GM12878 (cell line): ENCODE data around the gene PON3. TPM values are rescaled to one million over a fixed set of nuclear protein-coding genes. Genes with fewer than 3 reads are reported as not detected.

ENCODE experiments used
- ATAC-seq: fragments of 200-7000 bp; cut with Tn5 transposase; 3 replicates; pipeline ENCODE4 v1.9.1; 2020; ENCODE audit warnings: mild to moderate bottlenecking, moderate library complexity
- BruUV-seq: library from RNA; stranded (reverse); fragments of 400-500 nt; replicated peaks from 2 replicates; lab custom pipeline; 2021; lab: Mats Ljungman, UMichigan
- CTCF ChIA-PET: fragments of 300-600 bp; sonication (Branson Sonifier 250); formaldehyde crosslinking; extraction: SDS; loops from one replicate; lab custom pipeline; 2021; ENCODE audit warnings: inconsistent platforms; lab: Yijun Ruan, JAX
- POLR2A ChIA-PET: fragments of 350-600 bp; formaldehyde crosslinking; extraction: SDS; loops from one replicate; lab custom pipeline; 2021; ENCODE audit warnings: inconsistent platforms; lab: Charles Lee
- RAD21 ChIA-PET: fragments of 300-600 bp; sonication (Branson Sonifier 250); formaldehyde crosslinking; loops from one replicate; lab custom pipeline; 2023; ENCODE audit warnings: antibody characterized with exemption; ENCODE audit not compliant: unreplicated experiment; lab: Charles Lee
- SMC1A ChIA-PET: fragments of 300-600 bp; sonication (Branson Sonifier 250); formaldehyde crosslinking; loops from one replicate; lab custom pipeline; 2023; ENCODE audit not compliant: unreplicated experiment, uncharacterized antibody; lab: Charles Lee
- DNase-seq: peaks from one replicate; pipeline ENCODE4 v3.0.0-alpha.2; 2011; ENCODE audit warnings: low read depth, low spot score
- FAIRE-seq: peaks from 3 replicates; lab custom pipeline; 2011; peaks lifted over from hg19 to GRCh38; lab: Jason Lieb, UNC
- H2AFZ ChIP-seq: 2 replicates; pipeline ENCODE4 v1.6.0; 2011; ENCODE audit warnings: low read depth, low read length, control low read depth; ENCODE audit not compliant: control insufficient read depth
- H3K27ac ChIP-seq: 2 replicates; pipeline ENCODE4 v1.5.1; 2011; ENCODE audit warnings: control low read depth; ENCODE audit not compliant: control insufficient read depth, insufficient read depth
- H3K27me3 ChIP-seq, 2 experiments: replicated peaks in 1 of 2; 2 replicates each; pipeline versions ENCODE4 v1.6.0 to v1.6.1; 2011; ENCODE audit warnings: low read length in 1 of 2; ENCODE audit not compliant: control insufficient read depth in 2 of 2, insufficient read depth in 2 of 2
- H3K36me3 ChIP-seq, 2 experiments: 2 replicates each; pipeline ENCODE4 v1.5.1; 2011; ENCODE audit warnings: low read length in 1 of 2; ENCODE audit not compliant: control insufficient read depth in 2 of 2, insufficient read depth in 2 of 2
- H3K4me1 ChIP-seq: 2 replicates; pipeline ENCODE4 v1.6.1; 2011; ENCODE audit warnings: mild to moderate bottlenecking, low read length, moderate library complexity, mixed read lengths; ENCODE audit not compliant: control insufficient read depth, insufficient read depth
- H3K4me2 ChIP-seq: 2 replicates; pipeline ENCODE4 v1.6.0; 2011; ENCODE audit warnings: control low read depth; ENCODE audit not compliant: control insufficient read depth, insufficient read depth
- H3K4me3 ChIP-seq: fragments of 200-600 bp; sonication (generic); 2 replicates; pipeline ENCODE4 v1.5.1; 2016
- H3K79me2 ChIP-seq: 2 replicates; pipeline ENCODE4 v1.6.0; 2011; ENCODE audit warnings: low read length; ENCODE audit not compliant: control insufficient read depth, insufficient read depth
- H3K9ac ChIP-seq: 2 replicates; pipeline ENCODE4 v1.8.0; 2011; ENCODE audit warnings: low read length, control low read depth, mixed read lengths; ENCODE audit not compliant: control insufficient read depth, insufficient read depth
- H3K9me3 ChIP-seq: replicated peaks from 3 replicates; pipeline ENCODE4 v1.5.1; 2011; ENCODE audit warnings: mild to moderate bottlenecking, low read length; ENCODE audit not compliant: control insufficient read depth, insufficient read depth
- H4K20me1 ChIP-seq: 2 replicates; pipeline ENCODE4 v1.6.0; 2011; ENCODE audit not compliant: control insufficient read depth, insufficient read depth
- BMI1 ChIP-seq: fragments of 450-650 bp; IDR thresholded peaks from 2 replicates; pipeline ENCODE4 v1.6.1; 2016; ENCODE audit warnings: mild to moderate bottlenecking, moderate library complexity, borderline replicate concordance
- CBX3 ChIP-seq: fragments of 200-600 bp; sonication (generic); IDR thresholded peaks from 2 replicates; pipeline ENCODE4 v1.6.1; 2016; ENCODE audit warnings: low read depth, borderline replicate concordance
- MEF2A ChIP-seq: IDR thresholded peaks from 2 replicates; pipeline ENCODE4 v1.6.1; 2011; ENCODE audit warnings: low read depth, mild to moderate bottlenecking, low read length, moderate library complexity; ENCODE audit not compliant: insufficient read depth
- MTA3 ChIP-seq: IDR thresholded peaks from 2 replicates; pipeline ENCODE4 v1.6.1; 2012; ENCODE audit warnings: low read length, inconsistent platforms, borderline replicate concordance
- NFYA ChIP-seq: IDR thresholded peaks from 2 replicates; pipeline ENCODE4 v1.6.1; 2011; ENCODE audit warnings: low read depth, mild to moderate bottlenecking, low read length, improper control_type of control experiment, borderline replicate concordance
- PML ChIP-seq: IDR thresholded peaks from 2 replicates; pipeline ENCODE4 v1.6.1; 2012; ENCODE audit warnings: low read length, inconsistent platforms
- RELA ChIP-seq: fragments of 450-650 bp; IDR thresholded peaks from 2 replicates; pipeline ENCODE4 v1.8.0; 2014; ENCODE audit warnings: borderline replicate concordance; ENCODE audit not compliant: partially characterized antibody
- TCF3 ChIP-seq: IDR thresholded peaks from 2 replicates; pipeline ENCODE4 v1.6.1; 2012; ENCODE audit warnings: low read depth, mild to moderate bottlenecking, low read length, borderline replicate concordance; ENCODE audit not compliant: insufficient read depth
- YY1 ChIP-seq: IDR thresholded peaks from 2 replicates; pipeline ENCODE4 v1.6.1; 2011; ENCODE audit warnings: low read depth, mild to moderate bottlenecking, low read length
- WGBS: methylation state at CpG from one replicate; pipeline ENCODE4 v1.1.6; 2016; ENCODE audit warnings: low lambda C conversion rate; ENCODE audit not compliant: insufficient replicate concordance, insufficient coverage; ENCODE audit errors: missing lambda C conversion rate; 5-methylcytosine and 5-hydroxymethylcytosine counted together
- in situ Hi-C: fragments of 300-500 bp; cut with MboI; formaldehyde crosslinking; loops from 9 replicates; pipeline ENCODE4 v1.14.3; 2018; ENCODE audit warnings: mixed read lengths
- intact Hi-C: fragments of 100-400 bp; cut with micrococcal nuclease; formaldehyde crosslinking; loops from one replicate; pipeline ENCODE4 v1.14.2; 2022; ENCODE audit not compliant: unreplicated experiment
- polyA plus RNA-seq, 11 experiments: library from polyadenylated mRNA; depleted of rRNA in 4 of 11; unstranded in 6 of 11; stranded (reverse) in 5 of 11; fragments of >200 nt; fragmentation: Nextera tagmentation in 4 of 11; fragmentation: Illumina TruSeq in 1 of 11; extraction: Ambion mirVana in 4 of 11; extraction: Trizol in 1 of 11; gene quantifications; 1 replicate in 1 of 11; 2 replicates in 10 of 11; pipeline versions ENCODE4 v1.2.1 to v1.2.3, GENCODE V29; 2011 to 2016; ENCODE audit warnings: inconsistent platforms in 2 of 11, missing spikeins in 2 of 11, low read depth in 1 of 11
- total RNA-seq, 4 experiments: library from RNA; depleted of rRNA in 3 of 4; stranded (reverse); fragments of >200 nt in 3 of 4; fragmentation: Illumina TruSeq in 1 of 4; extraction: Trizol in 1 of 4; gene quantifications; 2 replicates each; pipeline versions ENCODE4 v1.2.1 to v1.2.3, GENCODE V29; 2013 to 2021
- TF ChIP-seq, protein P1 (sequence below): IDR thresholded peaks from 2 replicates; pipeline ENCODE4 v1.6.1; 2012; ENCODE audit warnings: low read depth, low read length, improper control_type of control experiment
- TF ChIP-seq, protein P2 (sequence below): fragments of 450-650 bp; formaldehyde crosslinking; IDR thresholded peaks from 2 replicates; pipeline ENCODE4 v1.4.0; 2020; ENCODE audit warnings: mild to moderate bottlenecking, moderate library complexity
- TF ChIP-seq, protein P3 (sequence below): fragments of 450-650 bp; IDR thresholded peaks from 2 replicates; pipeline ENCODE4 v1.6.1; 2016; ENCODE audit warnings: mild to moderate bottlenecking
- TF ChIP-seq, protein P4 (sequence below): fragments of 150-350 bp; IDR thresholded peaks from 2 replicates; pipeline ENCODE4 v1.6.1; 2016; ENCODE audit warnings: low read depth, low read length

Gene PON3
- total and polyA plus RNA-seq, 10 of the 15 experiments (the other 5 are each of a cell fraction or from before 2014, with no cell fraction given) = 0.45 to 2.0 (median 0.91) TPM

DNA sequence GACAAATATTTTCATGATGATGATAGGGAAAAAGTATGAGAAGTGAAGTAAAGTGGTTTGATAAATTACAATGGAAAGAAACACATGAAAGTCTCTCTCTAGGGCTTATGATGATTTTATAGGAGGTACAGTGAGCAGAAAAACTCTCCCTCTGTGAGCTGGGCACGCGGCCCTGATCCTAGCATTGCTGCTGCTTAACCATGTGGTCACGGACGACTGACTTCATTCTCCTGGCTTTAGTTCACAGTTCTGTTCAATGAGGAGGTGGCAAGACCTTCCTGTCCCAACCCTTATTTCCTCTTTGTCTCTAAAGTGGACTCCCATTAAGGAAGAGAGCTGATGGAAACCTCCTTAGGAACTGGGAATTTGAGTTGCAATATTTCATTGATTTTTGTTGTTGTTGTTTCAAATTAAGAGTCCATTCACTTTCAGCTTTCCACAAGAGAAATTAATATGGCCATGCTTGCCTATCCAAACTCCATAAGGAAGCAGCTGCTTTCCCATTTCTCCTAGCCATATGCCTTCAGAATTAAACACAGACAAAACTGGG, 8.2 kb upstream of the PON3 start:
- CTCF ChIA-PET = interaction anchor here (1.3 to 1.7 kb wide), 3 partner anchors 9 to 157 kb away, joined by 5 to 6 read pairs (median 5); no protein-coding TSS in a partner anchor
- FAIRE-seq = no peak
- in situ Hi-C loops = no loop called here

More for the DNA sequence above, 8.2 kb upstream of the PON3 start:
- SMC1A ChIA-PET = no interaction called here
- no peak overlapping the region for H3K4me2 ChIP-seq
- 78% methylated on average over 4 of the region's 4 CpGs for WGBS
- RAD21 ChIA-PET = no interaction called here
- no peaks in the 10 kb centered on the region for H3K27me3 ChIP-seq
- H3K9me3 ChIP-seq = no peaks in the 10 kb centered on the region
- no TSS peak for BruUV-seq
- H3K9ac ChIP-seq = no peak overlapping the region
- DNase-seq = no peak
- intact Hi-C loops = no loop called here
- TF ChIP-seq YY1 (no peak), RELA (no peak), CBX3 (no peak), NFYA (no peak), TCF3 (no peak), BMI1 (no peak), PML (no peak), MEF2A (no peak), MTA3 (no peak)
- TF ChIP-seq, protein P1, sequence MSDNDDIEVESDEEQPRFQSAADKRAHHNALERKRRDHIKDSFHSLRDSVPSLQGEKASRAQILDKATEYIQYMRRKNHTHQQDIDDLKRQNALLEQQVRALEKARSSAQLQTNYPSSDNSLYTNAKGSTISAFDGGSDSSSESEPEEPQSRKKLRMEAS = no peak
- TF ChIP-seq, protein P2, sequence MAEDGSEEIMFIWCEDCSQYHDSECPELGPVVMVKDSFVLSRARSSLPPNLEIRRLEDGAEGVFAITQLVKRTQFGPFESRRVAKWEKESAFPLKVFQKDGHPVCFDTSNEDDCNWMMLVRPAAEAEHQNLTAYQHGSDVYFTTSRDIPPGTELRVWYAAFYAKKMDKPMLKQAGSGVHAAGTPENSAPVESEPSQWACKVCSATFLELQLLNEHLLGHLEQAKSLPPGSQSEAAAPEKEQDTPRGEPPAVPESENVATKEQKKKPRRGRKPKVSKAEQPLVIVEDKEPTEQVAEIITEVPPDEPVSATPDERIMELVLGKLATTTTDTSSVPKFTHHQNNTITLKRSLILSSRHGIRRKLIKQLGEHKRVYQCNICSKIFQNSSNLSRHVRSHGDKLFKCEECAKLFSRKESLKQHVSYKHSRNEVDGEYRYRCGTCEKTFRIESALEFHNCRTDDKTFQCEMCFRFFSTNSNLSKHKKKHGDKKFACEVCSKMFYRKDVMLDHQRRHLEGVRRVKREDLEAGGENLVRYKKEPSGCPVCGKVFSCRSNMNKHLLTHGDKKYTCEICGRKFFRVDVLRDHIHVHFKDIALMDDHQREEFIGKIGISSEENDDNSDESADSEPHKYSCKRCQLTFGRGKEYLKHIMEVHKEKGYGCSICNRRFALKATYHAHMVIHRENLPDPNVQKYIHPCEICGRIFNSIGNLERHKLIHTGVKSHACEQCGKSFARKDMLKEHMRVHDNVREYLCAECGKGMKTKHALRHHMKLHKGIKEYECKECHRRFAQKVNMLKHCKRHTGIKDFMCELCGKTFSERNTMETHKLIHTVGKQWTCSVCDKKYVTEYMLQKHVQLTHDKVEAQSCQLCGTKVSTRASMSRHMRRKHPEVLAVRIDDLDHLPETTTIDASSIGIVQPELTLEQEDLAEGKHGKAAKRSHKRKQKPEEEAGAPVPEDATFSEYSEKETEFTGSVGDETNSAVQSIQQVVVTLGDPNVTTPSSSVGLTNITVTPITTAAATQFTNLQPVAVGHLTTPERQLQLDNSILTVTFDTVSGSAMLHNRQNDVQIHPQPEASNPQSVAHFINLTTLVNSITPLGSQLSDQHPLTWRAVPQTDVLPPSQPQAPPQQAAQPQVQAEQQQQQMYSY (CRISPR knock-in tag) = no peak
- TF ChIP-seq, protein P3, sequence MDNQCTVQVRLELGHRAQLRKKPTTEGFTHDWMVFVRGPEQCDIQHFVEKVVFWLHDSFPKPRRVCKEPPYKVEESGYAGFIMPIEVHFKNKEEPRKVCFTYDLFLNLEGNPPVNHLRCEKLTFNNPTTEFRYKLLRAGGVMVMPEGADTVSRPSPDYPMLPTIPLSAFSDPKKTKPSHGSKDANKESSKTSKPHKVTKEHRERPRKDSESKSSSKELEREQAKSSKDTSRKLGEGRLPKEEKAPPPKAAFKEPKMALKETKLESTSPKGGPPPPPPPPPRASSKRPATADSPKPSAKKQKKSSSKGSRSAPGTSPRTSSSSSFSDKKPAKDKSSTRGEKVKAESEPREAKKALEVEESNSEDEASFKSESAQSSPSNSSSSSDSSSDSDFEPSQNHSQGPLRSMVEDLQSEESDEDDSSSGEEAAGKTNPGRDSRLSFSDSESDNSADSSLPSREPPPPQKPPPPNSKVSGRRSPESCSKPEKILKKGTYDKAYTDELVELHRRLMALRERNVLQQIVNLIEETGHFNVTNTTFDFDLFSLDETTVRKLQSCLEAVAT = no peak
- TF ChIP-seq, protein P4, sequence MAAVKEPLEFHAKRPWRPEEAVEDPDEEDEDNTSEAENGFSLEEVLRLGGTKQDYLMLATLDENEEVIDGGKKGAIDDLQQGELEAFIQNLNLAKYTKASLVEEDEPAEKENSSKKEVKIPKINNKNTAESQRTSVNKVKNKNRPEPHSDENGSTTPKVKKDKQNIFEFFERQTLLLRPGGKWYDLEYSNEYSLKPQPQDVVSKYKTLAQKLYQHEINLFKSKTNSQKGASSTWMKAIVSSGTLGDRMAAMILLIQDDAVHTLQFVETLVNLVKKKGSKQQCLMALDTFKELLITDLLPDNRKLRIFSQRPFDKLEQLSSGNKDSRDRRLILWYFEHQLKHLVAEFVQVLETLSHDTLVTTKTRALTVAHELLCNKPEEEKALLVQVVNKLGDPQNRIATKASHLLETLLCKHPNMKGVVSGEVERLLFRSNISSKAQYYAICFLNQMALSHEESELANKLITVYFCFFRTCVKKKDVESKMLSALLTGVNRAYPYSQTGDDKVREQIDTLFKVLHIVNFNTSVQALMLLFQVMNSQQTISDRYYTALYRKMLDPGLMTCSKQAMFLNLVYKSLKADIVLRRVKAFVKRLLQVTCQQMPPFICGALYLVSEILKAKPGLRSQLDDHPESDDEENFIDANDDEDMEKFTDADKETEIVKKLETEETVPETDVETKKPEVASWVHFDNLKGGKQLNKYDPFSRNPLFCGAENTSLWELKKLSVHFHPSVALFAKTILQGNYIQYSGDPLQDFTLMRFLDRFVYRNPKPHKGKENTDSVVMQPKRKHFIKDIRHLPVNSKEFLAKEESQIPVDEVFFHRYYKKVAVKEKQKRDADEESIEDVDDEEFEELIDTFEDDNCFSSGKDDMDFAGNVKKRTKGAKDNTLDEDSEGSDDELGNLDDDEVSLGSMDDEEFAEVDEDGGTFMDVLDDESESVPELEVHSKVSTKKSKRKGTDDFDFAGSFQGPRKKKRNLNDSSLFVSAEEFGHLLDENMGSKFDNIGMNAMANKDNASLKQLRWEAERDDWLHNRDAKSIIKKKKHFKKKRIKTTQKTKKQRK = no peak
- TF ChIP-seq, all 136 proteins: peak for 0
- Histone ChIP-seq H3K79me2 (no peaks in the 10 kb centered on the region), H2AFZ (no peak overlapping the region), H3K36me3 (no peaks in the 10 kb centered on the region; a peak in 1 of 4 replicates), H4K20me1 (no peaks in the 10 kb centered on the region), H3K4me3 (no peak overlapping the region), H3K4me1 (no peaks in the 10 kb centered on the region), H3K27ac (no peak overlapping the region)
- POLR2A ChIA-PET = no interaction called here
- no peak for ATAC-seq
